PFSK-1 (cell line): ENCODE results near the gene BAG1.

ENCODE experiments used
- FOXP2 ChIP-seq: optimal IDR thresholded peaks from 2 replicates; pipeline ENCODE3; 2011; ENCODE audit warnings: borderline replicate concordance, control low read depth, inconsistent platforms; ENCODE audit not compliant: insufficient read depth; ENCODE audit errors: extremely low read length, extremely low read depth
- POLR2AphosphoS5 ChIP-seq: IDR thresholded peaks from 2 replicates; pipeline ENCODE4 v1.6.1; 2012; ENCODE audit warnings: low read depth, mild to moderate bottlenecking, control low read depth, low read length, moderate library complexity
- REST ChIP-seq, 2 experiments: IDR thresholded peaks; 2 replicates each; pipeline versions ENCODE4 v1.6.1 to v1.8.0; 2011 to 2012; ENCODE audit warnings: low read depth in 2 of 2, low read length in 2 of 2, control low read depth in 1 of 2, inconsistent platforms in 1 of 2, mild to moderate bottlenecking in 1 of 2, moderate library complexity in 1 of 2; ENCODE audit not compliant: insufficient read depth in 1 of 2
- TAF1 ChIP-seq: IDR thresholded peaks from 2 replicates; pipeline ENCODE4 v1.6.1; 2012; ENCODE audit warnings: low read length, control low read depth, borderline replicate concordance; ENCODE audit not compliant: insufficient read depth

GRCh38 chr9:33289496-33289895 is 25.0 kb upstream of the BAG1 start:
- TF ChIP-seq FOXP2 (no peak), TAF1 (no peak), REST (IDR thresholded peaks at IDR 0.05; ENCODE audit: insufficient read depth in 1 of 2, low read depth in 2 of 2, low read length in 2 of 2) (no peak), POLR2AphosphoS5 (no peak)
